ENCODE measurements around the gene ZNF385B. TPM values are rescaled to one million over a fixed set of nuclear protein-coding genes. Genes with fewer than 3 reads are reported as not detected.
A peak's percentile ranks its signal among the peaks of the same experiment; 100 is the strongest.

The ZNF385B gene
- total and polyA plus RNA-seq, 2 donors from 2014 or later: 5.9 to 10.9 TPM

GRCh38 chr2:179612108-179612507, 249.3 kb downstream of the ZNF385B start:
- H3K4me3 ChIP-seq (ENCODE audit: low read length in 3 of 3): no peak overlapping the region
- no peak for FAIRE-seq
- DNase-seq: peak in 1 of 5 donors; percentile 19
- no peak for TF ChIP-seq CTCF (IDR thresholded peaks at IDR 0.05; ENCODE audit: borderline replicate concordance, extremely low read depth, insufficient read depth)
- no peaks in the 10 kb centered on the region for H3K36me3 ChIP-seq (ENCODE audit: control insufficient read depth in 2 of 3, insufficient read depth in 3 of 3, low read length in 3 of 3)
- H3K4me1 ChIP-seq (ENCODE audit: control insufficient read depth in 2 of 3, insufficient read depth in 2 of 3, low read depth in 1 of 3, low read length in 3 of 3): no peaks in the 10 kb centered on the region
- H3K27me3 ChIP-seq (ENCODE audit: control insufficient read depth, insufficient read depth, low read length): no peaks in the 10 kb centered on the region
- no peak overlapping the region for H3K27ac ChIP-seq (ENCODE audit: low read depth in 2 of 2, low read length in 2 of 2)
- intact Hi-C loops (cut with DNase I): no loop called here
- H3K9me3 ChIP-seq (ENCODE audit: control insufficient read depth in 2 of 3, insufficient read depth in 1 of 3, low read length in 3 of 3): no peaks in the 10 kb centered on the region
- H3K9ac ChIP-seq (ENCODE audit: low read length in 3 of 3): no peak overlapping the region

DNA sequence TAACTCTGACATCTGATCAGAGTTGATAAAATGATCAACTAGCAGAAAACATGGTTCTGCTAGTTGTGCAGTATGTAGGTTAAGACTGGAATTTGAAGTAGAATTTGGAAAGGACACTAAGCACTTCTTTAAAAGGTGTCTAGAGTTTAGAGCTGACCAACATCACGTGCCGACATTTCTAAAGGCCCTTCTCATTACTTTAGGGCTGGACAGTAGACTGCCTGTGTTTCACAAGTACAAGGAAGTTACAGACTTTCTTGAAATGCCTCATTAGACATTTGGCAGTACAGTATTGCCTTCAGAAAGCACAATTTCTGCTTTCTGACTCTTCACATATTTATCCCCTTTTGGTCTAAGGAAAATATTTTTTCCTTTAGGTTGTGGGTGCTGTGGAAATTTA, 255.3 kb downstream of the ZNF385B start:
- Histone ChIP-seq H3K27ac (ENCODE audit: low read depth in 2 of 2, low read length in 2 of 2) (no peak overlapping the region), H3K4me1 (ENCODE audit: control insufficient read depth in 2 of 3, insufficient read depth in 2 of 3, low read depth in 1 of 3, low read length in 3 of 3) (peaks cover 0 to 6% (median 0%) of the 10 kb centered on the region in 3 donors), H3K36me3 (ENCODE audit: control insufficient read depth in 2 of 3, insufficient read depth in 3 of 3, low read length in 3 of 3) (no peaks in the 10 kb centered on the region), H3K4me3 (ENCODE audit: low read length in 3 of 3) (no peak overlapping the region), H3K9me3 (ENCODE audit: control insufficient read depth in 2 of 3, insufficient read depth in 1 of 3, low read length in 3 of 3) (no peaks in the 10 kb centered on the region), H3K27me3 (ENCODE audit: control insufficient read depth, insufficient read depth, low read length) (no peaks in the 10 kb centered on the region), H3K9ac (ENCODE audit: low read length in 3 of 3) (no peak overlapping the region)
- no peak for TF ChIP-seq CTCF (IDR thresholded peaks at IDR 0.05; ENCODE audit: borderline replicate concordance, extremely low read depth, insufficient read depth)
- FAIRE-seq (no peak), DNase-seq (peak in 1 of 5 donors; percentile 12)
- intact Hi-C loops (cut with DNase I): no loop called here

DNA sequence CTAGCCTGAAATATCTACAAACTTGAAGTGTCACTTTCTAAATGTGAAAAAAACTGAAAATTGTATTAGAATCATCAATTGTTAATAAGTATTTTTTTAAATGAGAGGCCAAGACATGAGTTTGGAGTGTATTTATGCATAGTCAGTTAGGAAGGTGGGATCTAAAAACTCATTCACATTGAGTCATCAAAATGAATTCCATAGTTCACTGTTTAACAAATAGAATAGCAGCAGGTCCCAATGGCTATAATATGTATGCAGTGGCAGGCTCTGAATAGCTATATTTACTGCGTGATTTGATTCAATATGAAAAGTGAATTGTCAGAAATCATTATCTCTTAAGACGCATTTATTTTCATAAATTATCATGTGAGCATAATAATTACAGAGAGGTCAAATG, 256.1 kb downstream of the ZNF385B start:
- intact Hi-C loops (cut with DNase I): no loop called here
- Histone ChIP-seq H3K9me3 (ENCODE audit: control insufficient read depth in 2 of 3, insufficient read depth in 1 of 3, low read length in 3 of 3) (no peaks in the 10 kb centered on the region), H3K4me3 (ENCODE audit: low read length in 3 of 3) (no peak overlapping the region), H3K4me1 (ENCODE audit: control insufficient read depth in 2 of 3, insufficient read depth in 2 of 3, low read depth in 1 of 3, low read length in 3 of 3) (peaks cover 0 to 6% (median 0%) of the 10 kb centered on the region in 3 donors), H3K9ac (ENCODE audit: low read length in 3 of 3) (no peak overlapping the region), H3K27ac (ENCODE audit: low read depth in 2 of 2, low read length in 2 of 2) (no peak overlapping the region), H3K36me3 (ENCODE audit: control insufficient read depth in 2 of 3, insufficient read depth in 3 of 3, low read length in 3 of 3) (no peaks in the 10 kb centered on the region), H3K27me3 (ENCODE audit: control insufficient read depth, insufficient read depth, low read length) (no peaks in the 10 kb centered on the region)
- no peak for FAIRE-seq
- TF ChIP-seq CTCF (IDR thresholded peaks at IDR 0.05; ENCODE audit: borderline replicate concordance, extremely low read depth, insufficient read depth): no peak
- no peak for DNase-seq

DNA sequence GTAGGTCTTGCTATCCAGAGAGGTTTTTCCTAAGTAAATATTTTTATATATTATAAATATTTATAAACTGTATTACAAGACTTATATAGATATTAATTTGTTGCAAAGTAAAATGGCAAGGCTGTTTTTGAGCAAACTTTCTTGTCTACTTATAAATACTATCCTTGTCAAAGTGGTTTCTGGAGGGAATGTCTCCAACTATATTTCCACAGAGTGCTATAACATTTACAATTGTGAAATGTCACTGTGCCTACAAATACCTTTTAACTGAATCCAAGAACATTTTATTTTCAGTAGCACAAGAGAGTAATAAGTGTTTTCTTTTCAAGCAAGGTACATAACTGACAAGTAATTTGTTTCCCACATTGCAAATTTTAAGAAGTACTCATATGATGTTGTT, 256.8 kb downstream of the ZNF385B start:
- FAIRE-seq (peak; percentile 32), DNase-seq (no peak)
- no peak overlapping the region for H3K9ac ChIP-seq (ENCODE audit: low read length in 3 of 3)
- intact Hi-C loops (cut with DNase I): no loop called here
- peaks cover 0 to 6% (median 0%) of the 10 kb centered on the region in 3 donors for H3K4me1 ChIP-seq (ENCODE audit: control insufficient read depth in 2 of 3, insufficient read depth in 2 of 3, low read depth in 1 of 3, low read length in 3 of 3)
- H3K27ac ChIP-seq (ENCODE audit: low read depth in 2 of 2, low read length in 2 of 2): no peak overlapping the region
- no peaks in the 10 kb centered on the region for H3K36me3 ChIP-seq (ENCODE audit: control insufficient read depth in 2 of 3, insufficient read depth in 3 of 3, low read length in 3 of 3)
- H3K9me3 ChIP-seq (ENCODE audit: control insufficient read depth in 2 of 3, insufficient read depth in 1 of 3, low read length in 3 of 3): no peaks in the 10 kb centered on the region
- H3K27me3 ChIP-seq (ENCODE audit: control insufficient read depth, insufficient read depth, low read length): no peaks in the 10 kb centered on the region
- TF ChIP-seq CTCF (IDR thresholded peaks at IDR 0.05; ENCODE audit: borderline replicate concordance, extremely low read depth, insufficient read depth): no peak
- no peak overlapping the region for H3K4me3 ChIP-seq (ENCODE audit: low read length in 3 of 3)
